ENCODE data around the gene RAI14.
"Not testable (repeated sequence)": the region's sequence is repeated elsewhere in the genome, so short reads cannot be mapped to it uniquely, and the experiment has no call there.

The RAI14 gene

DNA sequence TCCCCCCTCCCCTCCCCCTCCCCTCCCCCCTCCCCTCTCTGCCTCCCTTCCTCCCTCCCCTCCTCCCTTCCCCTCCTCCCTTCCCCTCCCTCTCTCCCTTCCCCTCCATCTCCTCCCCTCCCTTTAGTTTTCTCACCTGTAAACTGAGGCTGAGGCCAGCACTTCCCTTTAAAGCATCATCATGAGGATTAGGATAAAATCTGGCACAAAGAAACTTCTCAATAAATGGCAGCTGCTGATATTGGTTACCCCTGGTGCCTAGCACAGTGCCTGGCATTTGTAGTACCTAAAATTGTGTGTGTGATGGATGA is 41.9 kb downstream of the RAI14 start:
- H3K4me1 Mint-ChIP-seq, result peaks cover 20% of the 10 kb centered on the region
- no peaks in the 10 kb centered on the region for H3K9me3 Mint-ChIP-seq
- H3K36me3 Mint-ChIP-seq, result no peaks in the 10 kb centered on the region
- H3K4me3 Mint-ChIP-seq, result no peak overlapping the region
- no peak overlapping the region for H3K27ac Mint-ChIP-seq
- H3K27me3 Mint-ChIP-seq, result no peaks in the 10 kb centered on the region

DNA sequence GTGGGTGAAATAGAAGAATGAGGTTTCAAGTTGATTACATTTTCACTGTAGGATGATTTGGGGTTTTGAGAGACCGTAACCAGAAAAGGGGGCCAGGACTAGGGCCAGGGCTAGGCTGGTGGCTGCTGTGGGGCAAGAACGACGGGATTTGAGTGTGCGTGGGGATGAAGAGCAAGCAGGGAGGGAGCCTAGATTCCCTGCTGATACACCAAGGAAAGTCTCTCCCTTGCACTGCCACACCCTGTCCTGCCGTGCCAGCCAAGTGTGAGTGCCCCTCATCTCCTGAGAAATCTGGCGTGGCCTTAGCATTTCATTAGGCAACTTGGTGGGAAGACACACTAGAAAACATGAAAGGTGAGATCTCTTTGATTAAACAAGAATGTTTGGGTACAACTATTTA is 42.6 kb downstream of the RAI14 start:
- Mint-ChIP-seq H3K4me3 (no peak overlapping the region), H3K36me3 (no peaks in the 10 kb centered on the region), H3K9me3 (no peaks in the 10 kb centered on the region), H3K27me3 (no peaks in the 10 kb centered on the region), H3K4me1 (peaks cover 20% of the 10 kb centered on the region), H3K27ac (no peak overlapping the region)

DNA sequence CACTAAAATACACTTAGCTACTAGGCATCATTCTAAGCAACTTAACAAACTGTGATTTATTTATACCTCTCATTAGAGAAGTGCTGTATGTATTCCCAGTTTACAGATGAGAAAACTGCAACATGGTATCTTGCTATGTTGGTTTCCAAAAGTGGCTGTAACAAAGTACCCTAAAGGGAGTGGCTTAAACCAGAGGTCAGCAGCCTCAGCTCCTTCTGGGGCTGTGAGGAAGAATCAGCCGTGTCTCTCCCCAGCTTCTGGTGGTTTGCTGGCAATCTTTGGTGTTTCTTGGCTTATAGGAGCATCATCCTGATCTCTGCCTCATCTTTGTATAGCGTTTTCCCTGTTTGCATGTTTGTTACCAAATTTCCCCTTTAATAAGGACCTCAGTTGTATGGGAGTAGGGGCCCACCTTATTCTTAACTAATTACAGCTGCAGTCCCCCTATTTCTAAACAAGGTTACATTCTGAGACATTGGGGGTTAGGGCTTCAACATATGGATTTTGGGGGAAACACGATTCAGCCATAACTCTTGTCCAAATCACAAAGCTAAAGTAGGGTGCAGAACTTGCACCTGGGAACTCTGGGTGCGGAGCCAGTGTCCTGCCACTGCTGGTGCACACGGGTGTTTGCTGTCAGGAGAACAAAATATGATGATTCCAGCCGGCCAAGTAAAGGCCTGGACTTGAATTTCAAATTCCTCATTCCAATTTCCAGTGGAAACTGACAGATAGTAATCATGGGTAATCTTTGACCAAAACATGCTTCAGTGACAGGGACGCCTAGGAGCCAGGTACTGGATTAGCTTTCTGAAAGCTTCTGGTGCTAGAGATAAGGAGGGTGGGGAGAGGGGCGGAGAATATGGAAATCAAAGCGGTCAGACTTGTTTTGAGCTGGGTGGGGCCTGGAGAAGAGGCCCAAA is 43.3 kb downstream of the RAI14 start:
- H3K4me1 Mint-ChIP-seq, result peaks cover 13% of the 10 kb centered on the region
- H3K9me3 Mint-ChIP-seq, result no peaks in the 10 kb centered on the region
- no peak overlapping the region for H3K4me3 Mint-ChIP-seq
- H3K36me3 Mint-ChIP-seq, result no peaks in the 10 kb centered on the region
- H3K27ac Mint-ChIP-seq, result no peak overlapping the region
- no peaks in the 10 kb centered on the region for H3K27me3 Mint-ChIP-seq

GRCh38 chr5:34700078-34700452 is 43.9 kb downstream of the RAI14 start:
- Mint-ChIP-seq H3K27ac (no peak overlapping the region), H3K4me1 (peaks cover 7% of the 10 kb centered on the region), H3K27me3 (no peaks in the 10 kb centered on the region), H3K36me3 (no peaks in the 10 kb centered on the region), H3K4me3 (no peak overlapping the region), H3K9me3 (no peaks in the 10 kb centered on the region)

- not testable (repeated sequence) for H3K4me3 Mint-ChIP-seq, H3K36me3 Mint-ChIP-seq, H3K9me3 Mint-ChIP-seq, H3K27me3 Mint-ChIP-seq, H3K27ac Mint-ChIP-seq, H3K4me1 Mint-ChIP-seq
Measured at GRCh38 chr5:34701442-34701841, 45.3 kb downstream of the RAI14 start.

- H3K4me1 Mint-ChIP-seq, result no peaks in the 10 kb centered on the region
- no peaks in the 10 kb centered on the region for H3K36me3 Mint-ChIP-seq
- H3K27ac Mint-ChIP-seq, result no peak overlapping the region
- H3K4me3 Mint-ChIP-seq, result no peak overlapping the region
- H3K9me3 Mint-ChIP-seq, result no peaks in the 10 kb centered on the region
- peaks cover 3% of the 10 kb centered on the region for H3K27me3 Mint-ChIP-seq
Measured at GRCh38 chr5:34703767-34704713, 47.9 kb downstream of the RAI14 start.

DNA sequence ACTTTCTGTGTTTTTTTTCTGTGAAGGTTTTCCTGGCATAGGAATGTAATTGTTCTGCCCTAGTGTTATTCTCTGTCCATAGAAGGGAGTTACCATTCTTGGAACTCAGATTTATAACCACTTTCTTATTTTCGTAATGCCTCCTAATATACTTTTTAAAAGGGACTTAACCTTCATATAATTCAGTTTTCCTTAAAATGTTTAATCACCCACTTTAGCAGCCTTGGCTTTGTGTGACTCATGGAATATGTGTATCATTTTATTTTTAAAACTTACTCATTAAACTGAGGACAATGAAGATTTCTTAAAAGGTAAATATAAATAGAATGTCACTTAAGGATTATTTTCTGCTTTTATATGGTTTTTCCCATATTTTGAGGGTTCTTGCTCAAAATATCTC is 50.0 kb downstream of the RAI14 start:
- Mint-ChIP-seq H3K27me3 (peaks cover 3% of the 10 kb centered on the region), H3K36me3 (no peaks in the 10 kb centered on the region), H3K4me3 (no peak overlapping the region), H3K27ac (no peak overlapping the region), H3K4me1 (no peaks in the 10 kb centered on the region), H3K9me3 (no peaks in the 10 kb centered on the region)

DNA sequence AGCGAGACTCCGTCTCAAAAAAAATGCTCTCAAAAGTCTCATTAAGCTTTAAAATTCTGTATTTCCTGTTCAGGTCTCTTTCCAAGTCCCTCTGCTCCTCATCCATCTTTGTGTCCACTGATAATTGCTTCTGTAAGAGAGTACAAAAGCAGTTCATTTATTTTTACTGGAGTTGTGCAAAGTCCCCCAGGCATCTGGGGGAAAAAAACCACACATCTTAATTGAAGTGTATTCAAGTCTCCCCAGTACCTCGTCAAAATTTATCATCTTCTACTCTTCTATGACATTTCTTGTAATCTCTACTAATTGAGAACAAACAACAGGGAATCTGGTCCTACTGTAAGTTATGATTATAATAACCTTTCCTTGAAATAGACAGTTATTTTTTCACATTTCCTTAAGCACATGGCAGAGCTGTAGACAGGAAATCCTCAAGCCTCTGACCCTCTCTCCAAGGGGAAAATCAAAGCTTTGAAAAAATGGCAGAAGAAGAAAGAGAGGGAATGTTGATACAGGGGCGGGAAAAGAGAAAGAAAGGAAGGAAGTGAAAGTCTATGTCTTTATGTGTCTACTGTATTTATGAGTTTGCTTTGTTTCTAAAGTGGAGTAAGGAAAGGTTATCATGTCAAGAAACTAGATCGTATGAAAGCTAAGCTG is 51.5 kb downstream of the RAI14 start:
- no peaks in the 10 kb centered on the region for H3K4me1 Mint-ChIP-seq
- no peak overlapping the region for H3K27ac Mint-ChIP-seq
- no peak overlapping the region for H3K4me3 Mint-ChIP-seq
- H3K27me3 Mint-ChIP-seq, result peaks cover 3% of the 10 kb centered on the region
- no peaks in the 10 kb centered on the region for H3K36me3 Mint-ChIP-seq
- no peaks in the 10 kb centered on the region for H3K9me3 Mint-ChIP-seq

- no peak overlapping the region for H3K4me3 Mint-ChIP-seq
- H3K9me3 Mint-ChIP-seq, result no peaks in the 10 kb centered on the region
- no peaks in the 10 kb centered on the region for H3K36me3 Mint-ChIP-seq
- peaks cover 5% of the 10 kb centered on the region for H3K27me3 Mint-ChIP-seq
- H3K4me1 Mint-ChIP-seq, result no peaks in the 10 kb centered on the region
- H3K27ac Mint-ChIP-seq, result no peak overlapping the region
Measured at GRCh38 chr5:34708777-34709176, 52.6 kb downstream of the RAI14 start.

GRCh38 chr5:34709861-34710673 is 53.9 kb downstream of the RAI14 start:
- peaks cover 8% of the 10 kb centered on the region for H3K27me3 Mint-ChIP-seq
- no peaks in the 10 kb centered on the region for H3K4me1 Mint-ChIP-seq
- no peaks in the 10 kb centered on the region for H3K36me3 Mint-ChIP-seq
- H3K27ac Mint-ChIP-seq, result no peak overlapping the region
- no peaks in the 10 kb centered on the region for H3K9me3 Mint-ChIP-seq
- no peak overlapping the region for H3K4me3 Mint-ChIP-seq

- Mint-ChIP-seq H3K4me3 (no peak overlapping the region), H3K27me3 (peaks cover 13% of the 10 kb centered on the region), H3K27ac (no peak overlapping the region), H3K36me3 (no peaks in the 10 kb centered on the region), H3K9me3 (no peaks in the 10 kb centered on the region), H3K4me1 (no peaks in the 10 kb centered on the region)
Measured at GRCh38 chr5:34712565-34712964, 56.4 kb downstream of the RAI14 start.

- no peaks in the 10 kb centered on the region for H3K36me3 Mint-ChIP-seq
- H3K9me3 Mint-ChIP-seq, result no peaks in the 10 kb centered on the region
- H3K27ac Mint-ChIP-seq, result no peak overlapping the region
- no peaks in the 10 kb centered on the region for H3K4me1 Mint-ChIP-seq
- no peak overlapping the region for H3K4me3 Mint-ChIP-seq
- peaks cover 10% of the 10 kb centered on the region for H3K27me3 Mint-ChIP-seq
Measured at GRCh38 chr5:34715711-34716110, 59.6 kb downstream of the RAI14 start.

DNA sequence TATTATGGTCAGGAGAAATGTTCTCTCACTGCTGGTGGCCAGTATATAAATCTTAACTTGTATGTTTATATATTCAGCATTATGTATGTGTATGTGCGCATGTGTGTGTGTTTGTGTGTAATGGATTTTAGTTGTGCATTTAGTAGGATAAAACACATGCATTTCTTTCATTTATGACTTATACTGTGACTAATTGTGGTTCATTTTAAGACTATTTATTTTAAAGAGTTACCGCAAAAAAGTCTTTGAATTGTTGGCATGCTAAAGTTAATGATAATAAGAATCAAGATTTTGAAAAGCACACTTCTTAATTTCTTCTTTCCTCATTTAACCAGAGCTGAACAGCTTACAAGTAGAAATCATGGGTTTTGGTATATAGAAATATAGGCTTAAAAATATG is 60.9 kb downstream of the RAI14 start:
- Mint-ChIP-seq H3K4me1 (no peaks in the 10 kb centered on the region), H3K4me3 (no peak overlapping the region), H3K27me3 (peaks cover 10% of the 10 kb centered on the region), H3K36me3 (no peaks in the 10 kb centered on the region), H3K9me3 (no peaks in the 10 kb centered on the region), H3K27ac (no peak overlapping the region)

DNA sequence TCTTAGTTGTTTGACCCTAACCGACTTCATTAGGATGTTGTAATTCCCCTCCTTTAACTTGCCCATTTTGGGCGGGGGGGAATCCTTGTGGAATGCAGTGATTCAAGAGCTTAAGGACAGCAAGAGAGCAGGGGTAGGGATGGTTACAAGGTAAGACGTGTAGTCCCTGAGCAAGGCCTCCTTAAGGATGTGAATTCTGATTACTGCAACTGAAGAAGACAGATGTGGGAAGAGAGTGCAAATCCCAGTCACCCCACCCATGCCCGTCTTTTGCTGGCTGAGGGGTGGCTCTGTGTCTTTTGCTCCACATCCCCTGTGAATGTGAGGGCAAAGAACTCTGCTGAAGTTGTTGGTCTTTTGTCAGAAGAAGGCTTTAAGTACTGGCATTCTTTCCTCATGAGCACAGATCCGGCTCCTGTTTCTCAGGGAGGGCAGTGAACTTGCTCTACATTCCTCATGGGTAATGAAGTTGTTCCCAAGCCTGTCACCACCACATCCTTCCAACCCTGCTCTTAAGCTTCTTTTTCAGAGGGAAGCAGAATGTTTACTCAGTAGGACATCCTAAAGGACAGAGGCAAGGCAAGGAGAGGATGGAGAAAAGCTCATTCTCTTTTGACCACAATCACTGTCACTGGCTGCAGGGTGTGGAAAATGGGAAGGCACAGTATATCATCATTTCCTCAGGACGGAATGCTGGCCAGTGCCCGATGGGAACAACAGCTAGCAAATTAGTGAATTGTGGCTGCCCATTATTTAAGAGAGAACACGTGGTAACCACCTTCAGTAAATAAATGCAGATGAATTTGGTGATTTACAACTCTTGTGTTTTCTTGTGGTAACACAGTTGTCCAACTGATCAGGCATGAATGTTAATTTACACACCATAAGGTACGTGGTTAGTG is 61.5 kb downstream of the RAI14 start:
- Mint-ChIP-seq H3K4me3 (no peak overlapping the region), H3K36me3 (no peaks in the 10 kb centered on the region), H3K4me1 (no peaks in the 10 kb centered on the region), H3K9me3 (no peaks in the 10 kb centered on the region), H3K27ac (no peak overlapping the region), H3K27me3 (peaks cover 10% of the 10 kb centered on the region)
